K562 (cell line): Measurements from ENCODE around the gene ZNF669. TPM values are rescaled to one million over a fixed set of nuclear protein-coding genes. Genes with fewer than 3 reads are reported as not detected.

ENCODE experiments used
- ARNT ChIP-seq, 2 experiments: fragments of 450-650 bp; IDR thresholded peaks; 2 replicates each; pipeline ENCODE4 v1.6.1; 2016; ENCODE audit warnings: mild to moderate bottlenecking in 1 of 2
- CBFA2T2 ChIP-seq: fragments of 450-650 bp; conservative IDR thresholded peaks from 2 replicates; pipeline ENCODE4 v1.6.1; 2017; ENCODE audit warnings: mild to moderate bottlenecking
- CC2D1A ChIP-seq: fragments of 450-650 bp; IDR thresholded peaks from 2 replicates; pipeline ENCODE4 v1.6.1; 2017; ENCODE audit warnings: mild to moderate bottlenecking
- CGGBP1 ChIP-seq: fragments of 250-450 bp; sonication (Bioruptor Pico); IDR thresholded peaks from 2 replicates; pipeline ENCODE4 v1.9.0; 2021; ENCODE audit warnings: mild to moderate bottlenecking
- CREBBP ChIP-seq: IDR thresholded peaks from one replicate; pipeline ENCODE4 v1.6.1; 2012; ENCODE audit warnings: low read depth, mild to moderate bottlenecking, control low read depth, inconsistent platforms, low read length
- FIP1L1 ChIP-seq: fragments of 200-400 bp; formaldehyde crosslinking; IDR thresholded peaks from 2 replicates; pipeline ENCODE4 v1.6.1; 2018; ENCODE audit warnings: mild to moderate bottlenecking, low read depth, low read length; ENCODE audit not compliant: poor library complexity, severe bottlenecking
- FOXJ2 ChIP-seq: fragments of 200-800 bp; sonication (Bioruptor generic); IDR thresholded peaks from 2 replicates; pipeline ENCODE4 v1.6.1; 2016; ENCODE audit warnings: missing genetic modification characterization, missing compliant biosample characterization
- GATAD2B ChIP-seq: fragments of 450-650 bp; IDR thresholded peaks from 2 replicates; pipeline ENCODE4 v1.6.1; 2017; ENCODE audit warnings: mild to moderate bottlenecking, borderline replicate concordance
- HMG20B ChIP-seq: fragments of 250-450 bp; sonication (Bioruptor Pico); IDR thresholded peaks from 2 replicates; pipeline ENCODE4 v1.5.0; 2021; ENCODE audit warnings: mild to moderate bottlenecking
- L3MBTL2 ChIP-seq: fragments of 450-650 bp; IDR thresholded peaks from 2 replicates; pipeline ENCODE4 v1.6.1; 2016; ENCODE audit warnings: mild to moderate bottlenecking, moderate library complexity
- MTF1 ChIP-seq: fragments of 250-450 bp; sonication (Bioruptor Pico); IDR thresholded peaks from 2 replicates; pipeline ENCODE4 v1.9.0; 2021; ENCODE audit warnings: moderate library complexity, mild to moderate bottlenecking, inconsistent platforms, borderline replicate concordance
- NFE2L1 ChIP-seq: fragments of 450-650 bp; IDR thresholded peaks from 2 replicates; pipeline ENCODE4 v1.6.1; 2016; ENCODE audit warnings: missing genetic modification characterization, low read depth, mild to moderate bottlenecking, missing compliant biosample characterization, moderate library complexity, borderline replicate concordance
- NFIX ChIP-seq: fragments of 250-450 bp; sonication (Bioruptor Pico); IDR thresholded peaks from 2 replicates; pipeline ENCODE4 v1.4.0; 2020; ENCODE audit warnings: low read depth, mild to moderate bottlenecking, moderate library complexity
- POLR3G ChIP-seq: IDR thresholded peaks from 2 replicates; pipeline ENCODE4 v1.6.1; 2011; ENCODE audit not compliant: insufficient read length, insufficient replicate concordance; ENCODE audit errors: extremely low read depth
- RERE ChIP-seq: sonication (generic); formaldehyde crosslinking; IDR thresholded peaks from 2 replicates; pipeline ENCODE4 v1.8.0; 2023; ENCODE audit warnings: missing genetic modification reagents, mild to moderate bottlenecking, borderline replicate concordance
- SRF ChIP-seq, 2 experiments: fragments of 250-450, 450-650 bp in 1 of 2; sonication (Bioruptor Pico) in 1 of 2; sonication (generic) in 1 of 2; formaldehyde crosslinking; IDR thresholded peaks; 2 replicates each; pipeline versions ENCODE4 v1.5.0 to v1.5.1; 2020 to 2022; ENCODE audit warnings: mild to moderate bottlenecking in 1 of 2, missing genetic modification reagents in 1 of 2
- USF1 ChIP-seq: sonication (generic); formaldehyde crosslinking; IDR thresholded peaks from 2 replicates; pipeline ENCODE4 v1.9.0; 2022; ENCODE audit warnings: mild to moderate bottlenecking, missing genetic modification reagents
- ZNF3 ChIP-seq: fragments of 250-450 bp; sonication (Bioruptor Pico); IDR thresholded peaks from 2 replicates; pipeline ENCODE4 v1.5.0; 2021; ENCODE audit warnings: mild to moderate bottlenecking, moderate library complexity
- polyA plus RNA-seq, 8 experiments: library from polyadenylated mRNA; depleted of rRNA in 4 of 8; stranded (reverse) in 5 of 8; unstranded in 3 of 8; fragments of >200 nt; fragmentation: Nextera tagmentation in 2 of 8; fragmentation: Illumina TruSeq in 1 of 8; extraction: Ambion mirVana in 2 of 8; extraction: Trizol in 1 of 8; gene quantifications; 2 replicates each; pipeline versions ENCODE4 v1.2.1 to v1.2.3, GENCODE V29; 2011 to 2014; ENCODE audit warnings: inconsistent platforms in 1 of 8, missing spikeins in 1 of 8
- total RNA-seq, 7 experiments: library from RNA; depleted of rRNA in 6 of 7; stranded (reverse); fragments of >200 nt in 6 of 7; fragmentation: Illumina TruSeq in 2 of 7; extraction: Trizol in 2 of 7; gene quantifications; 2 replicates each; pipeline versions ENCODE4 v1.2.1 to v1.2.3, GENCODE V29; 2011 to 2021; ENCODE audit warnings: low replicate concordance in 1 of 7
- TF ChIP-seq, protein P1 (sequence below): sonication (generic); formaldehyde crosslinking; IDR thresholded peaks from 2 replicates; pipeline ENCODE4 v1.8.1; 2022; ENCODE audit warnings: missing genetic modification reagents
- TF ChIP-seq, protein P2 (sequence below): sonication (generic); formaldehyde crosslinking; IDR thresholded peaks from 2 replicates; pipeline ENCODE4 v1.8.0; 2022; ENCODE audit warnings: mild to moderate bottlenecking, missing genetic modification reagents

The ZNF669 gene
- total and polyA plus RNA-seq, 9 of the 15 experiments (the other 6 are each of a cell fraction or from before 2014, with no cell fraction given): 5.3 to 18.3 (median 10.2) TPM

GRCh38 chr1:247103859-247104591 is at the start of gene ZNF669 (continued):
- TF ChIP-seq MTF1 (no peak), POLR3G (no peak), CC2D1A (peak; percentile 48; the same call in 1 of the 2 replicates), ZNF3 (CRISPR knock-in tag) (no peak), ARNT (IDR thresholded peaks at IDR 0.05) (0 out of 4 replicates have a peak, but pooled peaks of 1 of the 2 experiments have one; percentile 44), L3MBTL2 (peak; percentile 87), HMG20B (no peak), USF1 (peak; percentile 72), NFIX (CRISPR knock-in tag) (no peak), CBFA2T2 (no peak), CREBBP (no peak), CGGBP1 (no peak), FIP1L1 (peak; percentile 61), SRF (CRISPR knock-in tag; IDR thresholded peaks at IDR 0.05) (peak in 1 of 2 experiments; percentile 52; a peak in 1 of 4 replicates), NFE2L1 (no peak), GATAD2B (no peak), FOXJ2 (tag) (no peak), RERE (CRISPR knock-in tag) (no peak)
- TF ChIP-seq, protein P1, sequence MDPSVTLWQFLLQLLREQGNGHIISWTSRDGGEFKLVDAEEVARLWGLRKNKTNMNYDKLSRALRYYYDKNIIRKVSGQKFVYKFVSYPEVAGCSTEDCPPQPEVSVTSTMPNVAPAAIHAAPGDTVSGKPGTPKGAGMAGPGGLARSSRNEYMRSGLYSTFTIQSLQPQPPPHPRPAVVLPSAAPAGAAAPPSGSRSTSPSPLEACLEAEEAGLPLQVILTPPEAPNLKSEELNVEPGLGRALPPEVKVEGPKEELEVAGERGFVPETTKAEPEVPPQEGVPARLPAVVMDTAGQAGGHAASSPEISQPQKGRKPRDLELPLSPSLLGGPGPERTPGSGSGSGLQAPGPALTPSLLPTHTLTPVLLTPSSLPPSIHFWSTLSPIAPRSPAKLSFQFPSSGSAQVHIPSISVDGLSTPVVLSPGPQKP (CRISPR knock-in tag): no peak
- TF ChIP-seq, protein P2, sequence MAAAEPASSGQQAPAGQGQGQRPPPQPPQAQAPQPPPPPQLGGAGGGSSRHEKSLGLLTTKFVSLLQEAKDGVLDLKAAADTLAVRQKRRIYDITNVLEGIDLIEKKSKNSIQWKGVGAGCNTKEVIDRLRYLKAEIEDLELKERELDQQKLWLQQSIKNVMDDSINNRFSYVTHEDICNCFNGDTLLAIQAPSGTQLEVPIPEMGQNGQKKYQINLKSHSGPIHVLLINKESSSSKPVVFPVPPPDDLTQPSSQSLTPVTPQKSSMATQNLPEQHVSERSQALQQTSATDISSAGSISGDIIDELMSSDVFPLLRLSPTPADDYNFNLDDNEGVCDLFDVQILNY (CRISPR knock-in tag): no peak
